ENCODE results near the gene NCL.

- TF ChIP-seq CTCF (conservative IDR thresholded peaks at IDR 0.05; ENCODE audit: low read depth, low read length) (no peak), EZH2 (IDR thresholded peaks at IDR 0.05; ENCODE audit: borderline replicate concordance, low read depth, low read length, poor library complexity, severe bottlenecking) (no peak)
These were observed 38.3 kb upstream of the NCL start for GRCh38 chr2:231502596-231502995.

Data from A673 (cell line).